C1 segment of cervical spinal cord (tissue), 14 donors: Measurements from ENCODE around the gene PARD3B.
"Not testable (repeated sequence)": the region's sequence is repeated elsewhere in the genome, so short reads cannot be mapped to it uniquely, and the experiment has no call there.

Experiments
- DNase-seq, 14 donors: peaks; one replicate each; lab custom pipeline; 2025; lab: John Stamatoyannopoulos, UW

The PARD3B gene

GRCh38 chr2:204542982-204543608, 2.2 kb upstream of the PARD3B start:
- no peak for DNase-seq

- peak in 3 of 14 donors; percentile 10 to 24 (median 14) for DNase-seq
Observed at GRCh38 chr2:204545861-204546735, 823 bp downstream of the PARD3B start.

DNA sequence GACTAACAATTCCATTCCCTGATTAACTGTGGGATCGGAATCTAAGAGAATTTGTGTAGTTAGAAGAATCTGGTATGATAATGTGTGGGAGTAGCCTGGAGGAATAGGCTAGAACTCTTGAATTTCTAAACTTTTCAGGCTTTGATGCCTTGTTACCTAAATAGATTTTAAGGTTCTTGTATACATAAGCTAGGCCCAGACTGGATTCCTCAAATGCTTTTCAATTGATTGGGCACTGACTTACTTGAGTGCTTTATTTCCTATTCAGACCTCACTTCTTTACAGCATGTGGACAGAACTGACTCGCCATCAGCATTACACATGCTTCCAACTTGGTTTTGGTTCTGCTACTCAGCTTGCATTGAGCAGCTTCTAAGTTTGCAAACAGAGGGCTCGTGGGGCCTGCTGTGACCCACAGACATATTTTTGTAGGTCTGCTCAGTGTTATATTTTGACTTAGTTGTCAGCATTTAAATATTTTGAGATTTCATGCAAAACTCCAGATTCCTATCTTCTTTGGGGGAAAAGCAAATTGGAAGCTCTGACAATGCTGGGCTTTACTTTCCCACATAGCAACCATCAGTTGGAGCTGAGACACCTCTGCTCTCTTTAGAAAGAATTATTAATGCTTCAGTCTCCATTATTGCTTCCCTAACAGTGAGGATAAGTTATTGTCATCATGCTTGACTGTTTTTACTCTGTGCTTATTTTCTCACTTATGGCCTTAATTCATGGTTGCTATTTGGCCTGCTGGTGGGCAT, 5.7 kb downstream of the PARD3B start:
- DNase-seq, result no peak

- no peak for DNase-seq
Observed at GRCh38 chr2:204551512-204551863, 6.2 kb downstream of the PARD3B start.

GRCh38 chr2:204557604-204558003, 12.3 kb downstream of the PARD3B start:
- DNase-seq, result no peak

- DNase-seq, result not testable (repeated sequence)
Observed at GRCh38 chr2:204559358-204559757, 14.1 kb downstream of the PARD3B start.

GRCh38 chr2:204560902-204561301, 15.6 kb downstream of the PARD3B start:
- no peak for DNase-seq

DNA sequence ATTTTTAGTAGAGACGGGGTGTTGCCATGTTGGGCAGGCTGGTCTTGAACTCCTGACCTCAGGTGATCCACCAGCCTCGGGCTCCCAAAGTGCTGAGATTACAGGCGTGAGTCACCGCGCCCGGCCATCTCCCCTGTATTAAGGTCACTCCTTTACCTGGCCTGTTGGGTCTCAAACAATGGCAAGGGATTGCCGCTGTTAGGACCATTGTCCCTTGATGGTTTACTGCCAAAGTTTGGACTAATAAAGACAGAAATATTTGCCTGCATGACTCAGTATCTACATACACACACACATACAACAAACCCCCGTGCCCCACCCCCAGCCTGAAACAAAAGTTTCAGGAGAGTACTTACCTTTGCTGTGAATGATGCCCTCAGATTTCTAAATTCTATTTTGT, 16.5 kb downstream of the PARD3B start:
- DNase-seq, result no peak

DNA sequence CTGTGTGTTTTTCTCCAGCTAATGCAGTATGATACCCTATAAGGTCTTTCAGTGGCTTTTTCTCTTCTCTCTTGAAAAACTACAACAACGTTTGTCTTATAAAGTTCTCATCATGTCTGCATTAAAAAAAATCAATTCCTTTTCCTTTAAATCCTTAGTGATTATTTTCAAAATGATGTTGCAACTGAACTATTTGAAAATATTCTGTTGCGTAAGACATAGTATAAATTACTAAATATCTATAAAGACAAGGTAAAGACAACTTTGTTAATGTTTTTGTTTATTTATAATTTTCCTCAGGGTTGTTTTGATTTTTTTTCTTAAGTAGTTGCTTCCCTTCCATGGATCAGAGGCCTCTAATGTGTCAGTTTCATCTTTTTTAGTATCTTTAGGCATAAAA, 21.2 kb downstream of the PARD3B start:
- DNase-seq, result no peak

- DNase-seq, result no peak
Observed at GRCh38 chr2:204570421-204570820, 25.1 kb downstream of the PARD3B start.

DNA sequence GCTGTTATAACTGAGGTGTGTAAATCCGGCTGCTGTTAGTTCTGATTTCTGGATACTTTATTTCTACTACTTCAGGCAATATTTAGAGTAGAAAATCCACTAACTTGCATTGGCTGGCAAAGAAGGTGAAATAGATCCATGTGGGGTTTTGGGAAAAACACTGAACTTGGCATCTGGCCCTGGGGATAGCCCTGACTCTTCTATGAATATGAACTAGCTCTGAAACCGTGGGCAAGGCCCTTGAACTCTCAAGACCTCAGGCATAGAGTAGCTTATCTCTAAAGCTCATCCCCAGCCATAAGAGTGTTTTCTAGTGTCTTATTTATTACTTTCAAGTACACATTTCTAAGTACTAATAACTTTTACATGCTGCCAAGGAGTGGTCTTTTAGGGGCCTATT, 25.8 kb downstream of the PARD3B start:
- DNase-seq, result no peak

DNA sequence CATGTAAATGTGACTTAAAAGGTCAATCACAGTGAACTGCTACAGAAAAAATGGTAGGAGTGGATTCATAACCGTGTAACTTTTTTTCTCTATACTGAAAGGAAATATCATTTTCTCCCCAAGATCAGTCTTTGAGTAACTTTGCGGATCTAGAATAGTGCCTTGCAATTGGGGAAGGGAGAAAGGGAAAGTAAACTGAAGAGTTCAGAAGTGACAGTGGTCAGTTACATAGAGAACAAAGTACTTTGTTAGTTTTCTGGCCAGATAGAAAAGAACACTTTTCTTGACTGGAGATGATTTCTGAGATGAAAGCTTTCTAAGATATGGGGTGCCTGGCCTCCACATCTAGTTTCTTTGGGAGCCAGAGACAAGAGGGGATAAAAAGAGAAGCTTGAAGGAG, 26.6 kb downstream of the PARD3B start:
- no peak for DNase-seq

- no peak for DNase-seq
Observed at GRCh38 chr2:204573221-204573620, 27.9 kb downstream of the PARD3B start.

GRCh38 chr2:204574486-204574885, 29.2 kb downstream of the PARD3B start:
- no peak for DNase-seq

DNA sequence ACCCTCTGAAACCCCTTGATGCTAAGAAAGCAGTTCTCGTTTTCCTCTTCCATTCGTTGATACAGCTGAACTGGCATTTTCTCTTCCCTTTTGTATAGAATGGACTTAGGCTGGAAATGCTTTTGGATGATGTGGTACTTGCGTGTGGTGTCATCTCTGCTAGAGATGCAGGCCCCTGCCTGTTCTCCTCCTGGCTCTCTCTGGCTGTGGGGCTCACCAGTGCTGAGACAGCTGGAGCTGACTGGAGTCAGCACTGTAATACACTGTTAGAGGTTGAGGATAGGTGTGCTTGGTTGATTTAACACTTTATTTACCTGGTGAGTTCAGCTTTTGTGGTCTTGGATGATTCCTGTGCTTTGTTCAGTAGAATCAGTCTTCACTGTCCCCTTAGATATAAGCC, 30.2 kb downstream of the PARD3B start:
- no peak for DNase-seq

DNA sequence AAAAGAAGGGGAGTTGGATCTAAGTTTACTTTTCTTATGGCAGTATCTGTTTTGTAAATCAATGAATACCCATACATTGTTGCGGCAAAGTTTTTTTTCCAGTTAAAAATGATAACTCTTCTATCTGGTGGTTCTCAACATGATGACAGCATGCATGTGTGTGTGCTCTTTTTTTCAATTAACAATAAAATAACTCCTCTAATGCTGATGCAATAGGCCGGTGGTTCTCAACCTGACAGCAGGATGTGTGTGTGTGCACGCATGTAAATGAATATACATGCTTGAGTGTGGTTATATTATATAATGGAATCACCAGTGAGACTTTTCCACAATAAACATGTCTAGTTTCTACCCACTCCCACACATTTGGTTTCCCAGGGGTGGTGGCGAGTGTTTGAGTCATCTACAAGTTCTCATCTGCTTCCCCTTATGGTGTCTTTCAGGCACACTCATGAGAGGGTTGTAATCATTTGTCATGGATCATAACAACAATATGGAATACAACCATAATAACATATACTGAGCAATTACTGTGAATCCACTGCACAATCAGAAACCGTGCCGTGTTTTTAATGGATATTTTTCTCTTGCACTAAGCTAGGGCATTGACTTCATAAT, 31.2 kb downstream of the PARD3B start:
- no peak for DNase-seq

- DNase-seq, result no peak
Observed at GRCh38 chr2:204578928-204579598, 33.8 kb downstream of the PARD3B start.

DNA sequence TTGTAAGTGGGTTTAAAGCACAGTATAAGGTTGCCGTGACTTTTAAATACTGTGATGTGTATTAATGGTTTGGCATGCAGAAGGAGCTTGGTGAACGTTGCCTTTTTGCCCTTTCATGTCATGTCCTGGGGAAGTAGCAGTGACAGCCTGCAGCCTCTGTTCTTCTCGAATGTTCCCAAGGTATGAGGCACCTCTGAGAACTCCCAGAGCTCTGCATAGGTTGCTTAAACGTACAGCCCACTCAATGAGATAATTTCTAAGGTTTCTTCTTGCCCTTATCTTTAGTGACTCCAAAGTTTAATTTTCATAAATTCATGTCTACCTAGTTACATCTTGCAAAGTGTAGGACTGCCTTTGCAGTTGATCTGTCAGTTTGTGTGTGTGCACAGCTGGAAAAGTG, 36.7 kb downstream of the PARD3B start:
- DNase-seq, result no peak

DNA sequence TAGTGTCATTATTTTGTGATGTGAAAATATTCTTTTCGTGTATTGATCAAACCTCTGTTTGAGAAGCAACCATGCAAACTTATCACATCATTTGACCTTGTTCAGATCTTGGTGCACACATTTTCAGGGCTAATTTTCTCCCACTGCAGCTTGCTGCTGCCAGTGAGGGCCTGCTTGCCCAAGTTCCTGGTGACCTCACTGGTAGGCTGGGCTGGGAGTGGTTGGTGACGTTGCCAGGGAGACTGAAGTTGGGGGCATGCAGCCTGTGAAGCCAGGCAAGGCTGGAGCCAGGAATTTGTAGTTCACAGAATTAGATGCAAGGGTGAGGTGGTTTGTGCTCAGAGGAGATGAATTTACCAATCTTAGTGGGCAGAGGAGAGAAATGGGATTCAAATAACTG, 38.5 kb downstream of the PARD3B start:
- DNase-seq, result peak in 5 of 14 donors; percentile 20 to 56 (median 32)

GRCh38 chr2:204585930-204586329, 40.7 kb downstream of the PARD3B start:
- DNase-seq, result no peak

- no peak for DNase-seq
Observed at GRCh38 chr2:204586444-204587180, 41.3 kb downstream of the PARD3B start.
